Activated effector memory CD4-positive, alpha-beta T cell treated with anti-CD3 and anti-CD28 coated beads, Interleukin-2, amount 50 U/mL, for 16 hours (primary cell): ENCODE data around the gene ZSWIM3.
"Not testable (repeated sequence)": the region's sequence is repeated elsewhere in the genome, so short reads cannot be mapped to it uniquely, and the experiment has no call there.

ENCODE experiments used
- DNase-seq: peaks from one replicate; pipeline ENCODE4 v3.0.0-alpha.2; 2020

The ZSWIM3 gene

GRCh38 chr20:45861221-45862075 lies 4.0 kb downstream of the ZSWIM3 start:
- DNase-seq: no peak

GRCh38 chr20:45863543-45864470 lies 6.4 kb downstream of the ZSWIM3 start:
- DNase-seq: no peak

- no peak for DNase-seq
These were observed 9.0 kb downstream of the ZSWIM3 start for GRCh38 chr20:45866454-45866853.

- DNase-seq: no peak
These were observed 9.9 kb downstream of the ZSWIM3 start for GRCh38 chr20:45867136-45867818.

GRCh38 chr20:45867819-45868176 lies 10.4 kb downstream of the ZSWIM3 start:
- no peak for DNase-seq

GRCh38 chr20:45872626-45873025 lies 15.2 kb downstream of the ZSWIM3 start:
- DNase-seq: no peak

GRCh38 chr20:45873409-45874103 lies 16.1 kb downstream of the ZSWIM3 start:
- DNase-seq: no peak

- not testable (repeated sequence) for DNase-seq
These were observed 16.7 kb downstream of the ZSWIM3 start for GRCh38 chr20:45874104-45874481.

GRCh38 chr20:45874576-45874975 lies 17.2 kb downstream of the ZSWIM3 start:
- DNase-seq: no peak

GRCh38 chr20:45878076-45878761 lies 20.8 kb downstream of the ZSWIM3 start:
- DNase-seq: no peak

- peak; percentile 99 for DNase-seq
These were observed 23.8 kb downstream of the ZSWIM3 start, which contains the start of gene ZSWIM1 for GRCh38 chr20:45880988-45881788. ZSWIM1 (plus strand) TSS chr20:45881227; CDS start chr20:45882593, 1,366 bp downstream.

- no peak for DNase-seq
These were observed 25.2 kb downstream of the ZSWIM3 start for GRCh38 chr20:45882469-45883099.

GRCh38 chr20:45883100-45883469 lies 25.7 kb downstream of the ZSWIM3 start:
- DNase-seq: no peak

GRCh38 chr20:45886590-45887345 lies 29.4 kb downstream of the ZSWIM3 start:
- no peak for DNase-seq

- DNase-seq: no peak
These were observed 29.9 kb downstream of the ZSWIM3 start, which contains the start of gene SPATA25 for GRCh38 chr20:45887346-45887715. SPATA25 (minus strand) TSS chr20:45887622; CDS start chr20:45887590, 32 bp downstream.

- DNase-seq: no peak
These were observed 31.3 kb downstream of the ZSWIM3 start for GRCh38 chr20:45888681-45889080.

GRCh38 chr20:45890077-45890984 lies 32.9 kb downstream of the ZSWIM3 start:
- peak; percentile 79 for DNase-seq
